ENCODE data around the gene TSFM. TPM values are rescaled to one million over a fixed set of nuclear protein-coding genes. Genes with fewer than 3 reads are reported as not detected.

The TSFM gene
- total RNA-seq, result 24.5 and 32.9 TPM in 2 replicates

DNA sequence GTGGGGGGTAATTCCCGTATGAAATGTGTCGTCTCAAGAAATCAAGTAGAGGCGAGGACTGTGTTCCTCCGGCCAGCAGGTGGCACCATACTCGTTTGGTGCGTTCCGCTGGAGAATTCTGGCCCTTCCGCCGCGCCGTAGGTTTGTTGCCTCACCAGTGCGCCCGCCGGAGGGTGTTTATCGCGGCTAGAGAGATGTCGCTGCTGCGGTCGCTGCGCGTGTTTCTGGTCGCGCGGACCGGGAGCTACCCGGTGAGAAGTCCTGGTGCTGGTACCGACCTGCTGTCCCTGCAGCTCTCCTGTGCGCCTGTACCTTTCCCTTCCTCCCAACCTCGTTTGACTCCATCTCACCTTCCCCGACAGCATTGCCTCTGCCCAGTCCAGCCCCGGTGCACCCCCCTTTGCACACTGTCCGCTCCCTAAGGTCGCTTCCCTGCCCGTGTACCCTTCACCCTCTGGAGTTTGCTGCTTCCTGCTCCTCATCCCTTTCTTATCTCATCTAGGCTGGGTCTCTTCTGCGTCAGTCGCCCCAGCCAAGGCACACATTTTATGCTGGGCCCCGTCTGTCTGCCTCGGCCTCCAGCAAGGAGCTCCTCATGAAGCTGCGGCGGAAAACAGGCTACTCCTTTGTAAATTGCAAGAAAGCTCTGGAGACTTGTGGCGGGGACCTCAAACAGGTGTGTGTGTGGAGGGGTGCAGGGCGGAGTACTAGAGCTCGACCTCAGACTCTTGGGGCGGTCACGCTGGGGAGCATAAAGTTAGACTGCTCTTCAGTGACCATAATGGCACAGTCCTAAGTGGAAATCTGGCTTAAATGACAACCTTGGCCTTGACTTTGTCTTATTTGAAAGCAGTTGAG lies at the start of gene TSFM:
Gene TSFM, plus strand, starts transcription at position 180 of the 858 bp plus-strand sequence. Its CDS starts 15 bp downstream, at position 195.

DNA sequence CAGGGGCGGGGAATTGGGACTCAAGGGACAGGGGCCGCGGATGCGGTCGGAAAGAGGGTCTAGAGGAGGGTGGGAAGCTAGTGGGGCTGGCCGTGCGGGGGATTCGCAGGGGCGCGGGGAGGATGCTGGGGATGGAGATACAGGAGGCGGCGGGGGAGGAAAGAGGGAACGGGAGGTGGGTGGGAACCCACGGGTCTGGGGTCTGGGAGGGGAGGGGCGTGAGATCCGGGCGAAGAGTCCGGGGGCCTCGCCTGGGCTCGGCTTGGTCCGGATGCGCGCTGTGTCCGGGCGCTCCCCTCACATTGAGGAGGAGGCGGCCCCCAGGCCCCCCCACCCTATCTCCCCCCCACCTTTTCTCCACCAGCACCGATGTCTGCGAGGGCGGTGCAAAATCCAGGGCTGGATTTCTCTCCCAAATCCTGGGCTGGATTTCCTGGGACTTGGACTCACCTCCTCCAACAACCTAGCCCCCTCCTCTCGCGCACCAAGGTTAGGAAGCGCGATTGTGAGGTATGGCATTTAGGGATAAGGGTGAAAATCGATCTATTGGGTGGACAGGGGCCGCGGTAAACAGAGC lies 43.8 kb upstream of the TSFM start, which contains the start of gene AGAP2:
Gene AGAP2, minus strand, starts transcription at position 82 of the 577 bp plus-strand sequence. CDS start 496 bp downstream, outside the sequence.

DNA sequence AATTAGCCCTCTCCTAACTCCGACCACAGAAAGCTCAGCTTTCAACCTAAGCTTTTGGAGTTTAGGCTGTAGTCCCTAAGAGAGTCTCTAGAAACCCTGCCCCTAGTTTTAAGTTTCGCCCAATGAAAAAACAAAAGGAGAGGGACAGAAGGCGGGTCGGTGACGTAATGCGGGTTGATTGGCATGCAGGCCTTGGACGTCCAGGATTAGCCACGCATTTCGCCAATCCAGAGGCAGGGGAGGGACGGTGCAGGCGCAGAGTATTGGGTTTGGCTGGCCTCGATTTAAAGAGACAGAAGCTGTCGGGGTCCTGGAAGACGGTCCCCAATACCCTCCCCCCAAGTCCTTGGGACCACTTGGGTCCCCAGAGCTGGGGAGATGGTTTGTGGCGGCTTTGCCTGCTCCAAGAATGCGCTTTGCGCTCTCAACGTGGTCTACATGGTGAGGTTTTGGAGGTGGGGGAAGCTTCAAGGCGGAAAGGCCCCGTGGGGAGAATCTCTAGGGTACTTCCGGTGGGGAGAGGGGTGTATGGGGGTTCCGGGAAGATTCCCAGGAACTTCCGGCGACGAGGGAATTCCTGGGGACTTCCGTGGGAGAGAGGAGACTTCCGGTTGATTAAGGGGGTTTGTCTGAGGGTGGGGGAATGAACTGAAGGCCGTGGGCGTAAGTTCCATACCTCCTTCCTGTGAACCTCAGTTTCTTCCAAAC lies 37.7 kb upstream of the TSFM start, which contains the start of gene TSPAN31:
Gene TSPAN31, plus strand, starts transcription at position 263 of the 708 bp plus-strand sequence. Its CDS starts 116 bp downstream, at position 379.

DNA sequence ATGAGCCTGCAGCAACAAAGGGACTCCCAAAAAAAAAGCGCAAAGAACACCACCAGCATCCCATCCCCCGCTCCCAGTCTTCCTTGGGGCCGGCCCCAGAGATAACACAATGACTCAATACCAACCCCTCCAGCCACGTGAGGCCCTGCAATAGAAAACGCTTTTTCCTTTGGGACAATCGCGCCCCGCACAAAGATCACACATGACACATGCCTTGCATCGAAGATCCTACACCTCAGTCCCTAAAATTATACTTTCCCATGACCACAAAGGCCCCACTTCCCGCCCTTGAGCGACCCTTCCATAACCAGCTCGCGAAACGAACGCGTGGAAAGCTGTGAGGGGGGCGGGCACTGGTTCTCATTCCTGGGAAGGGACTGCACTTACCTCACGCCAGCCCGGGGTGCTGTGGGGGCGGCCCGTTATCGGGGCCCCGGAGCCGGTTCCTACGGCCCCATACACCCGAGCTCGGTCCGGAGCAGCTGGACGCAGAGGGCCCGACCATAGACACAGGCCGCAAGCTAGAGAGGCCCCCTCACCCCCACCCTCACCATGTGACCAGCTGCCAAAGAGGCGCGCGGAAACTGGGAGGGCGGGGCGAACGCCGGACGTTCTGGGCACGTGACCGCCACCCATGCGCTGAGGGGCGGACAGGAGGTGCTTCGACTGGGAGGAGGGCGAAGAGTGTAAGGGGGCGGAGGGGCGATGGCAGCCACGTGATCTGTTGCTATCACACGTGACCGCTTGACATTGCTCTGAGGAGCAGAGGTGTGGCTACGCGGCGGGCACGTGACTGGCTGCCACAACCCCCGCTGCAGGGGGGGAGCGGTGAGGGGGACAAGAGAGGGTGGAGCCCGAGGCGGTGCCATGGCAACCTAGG lies 30.6 kb upstream of the TSFM start, which contains the start of gene CDK4:
Gene CDK4, minus strand, starts transcription at position 523 of the 880 bp plus-strand sequence. CDS start 593 bp downstream, outside the sequence.

GRCh38 chr12:57754411-57755193 lies 28.0 kb upstream of the TSFM start, which contains the start of gene MARCHF9:
Gene MARCHF9, plus strand, starts transcription at chr12:57755103. Its CDS starts 426 bp downstream, at chr12:57755529.

GRCh38 chr12:57766464-57767304 lies 15.9 kb upstream of the TSFM start, which contains the start of gene CYP27B1:
Gene CYP27B1, minus strand, starts transcription at chr12:57767078. Its CDS starts 37 bp downstream, at chr12:57767041.

DNA sequence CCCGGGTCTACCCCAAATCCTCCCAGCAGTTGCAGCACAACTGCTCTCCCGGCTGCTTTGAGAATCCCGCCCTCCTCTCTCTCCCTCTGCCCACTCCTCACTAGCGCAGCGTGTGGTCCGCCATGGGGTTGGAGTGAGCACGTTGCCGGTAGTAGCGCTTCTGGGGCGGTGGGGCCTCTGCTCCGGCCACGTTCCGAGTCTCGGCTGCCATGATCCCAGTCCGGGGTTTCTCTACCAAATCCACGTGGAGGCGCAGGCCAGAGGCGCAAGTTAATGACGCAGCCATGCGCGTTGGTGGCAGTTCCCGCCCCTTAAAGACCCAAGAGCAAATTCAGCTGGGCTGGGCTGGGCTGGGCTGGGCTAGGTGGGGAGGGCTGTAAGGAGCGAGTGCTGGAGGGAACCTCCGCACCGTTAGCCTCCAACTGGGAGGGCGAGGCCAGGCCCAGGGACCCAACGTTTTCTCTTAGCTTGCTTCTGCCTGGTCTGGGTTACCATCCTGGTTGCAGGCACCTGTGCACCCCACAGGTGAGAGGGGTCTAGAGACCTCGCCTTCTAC lies 10.6 kb upstream of the TSFM start, which contains the start of gene METTL1:
Gene METTL1, minus strand, starts transcription at position 233 of the 556 bp plus-strand sequence. Its CDS starts 22 bp downstream, at position 211.

DNA sequence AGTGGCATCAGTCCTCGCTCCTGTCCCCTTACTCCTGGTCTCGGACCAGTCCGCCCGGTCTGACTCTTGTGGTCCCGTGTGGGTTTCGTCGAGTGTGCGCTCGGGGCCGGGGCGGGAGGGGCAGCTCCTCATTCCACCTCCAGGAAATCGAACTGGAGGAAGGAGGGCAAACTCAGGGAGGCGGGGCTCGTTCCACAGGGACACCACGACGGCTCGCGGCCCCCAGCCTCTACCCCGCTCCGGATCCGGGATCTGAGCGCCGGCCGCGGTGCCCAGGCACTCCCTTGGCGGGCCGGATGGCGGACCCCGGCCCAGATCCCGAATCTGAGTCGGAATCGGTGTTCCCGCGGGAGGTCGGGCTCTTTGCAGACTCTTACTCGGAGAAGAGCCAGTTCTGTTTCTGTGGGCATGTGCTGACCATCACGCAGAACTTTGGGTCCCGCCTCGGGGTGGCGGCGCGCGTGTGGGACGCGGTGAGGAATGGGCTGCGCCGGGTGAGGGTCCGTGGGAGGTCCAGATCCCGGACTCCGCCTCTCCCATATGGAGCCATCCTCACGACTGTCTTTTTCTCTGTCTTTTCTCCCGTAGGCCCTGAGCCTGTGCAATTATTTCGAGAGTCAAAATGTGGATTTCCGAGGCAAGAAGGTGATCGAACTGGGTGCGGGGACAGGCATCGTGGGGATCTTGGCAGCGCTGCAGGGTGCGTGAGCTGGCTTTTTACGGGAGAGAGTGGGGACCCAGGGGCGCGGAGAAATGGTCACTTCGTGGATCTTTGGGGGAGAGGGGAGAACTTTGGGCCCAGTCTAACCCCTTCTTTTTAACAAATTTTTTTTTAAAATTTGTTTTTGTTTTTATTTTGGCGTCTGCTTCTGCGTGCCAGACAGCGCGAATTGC lies 9.9 kb upstream of the TSFM start, which contains the start of gene EEF1AKMT3:
Gene EEF1AKMT3, plus strand, starts transcription at position 186 of the 894 bp plus-strand sequence. Its CDS starts 111 bp downstream, at position 297.

DNA sequence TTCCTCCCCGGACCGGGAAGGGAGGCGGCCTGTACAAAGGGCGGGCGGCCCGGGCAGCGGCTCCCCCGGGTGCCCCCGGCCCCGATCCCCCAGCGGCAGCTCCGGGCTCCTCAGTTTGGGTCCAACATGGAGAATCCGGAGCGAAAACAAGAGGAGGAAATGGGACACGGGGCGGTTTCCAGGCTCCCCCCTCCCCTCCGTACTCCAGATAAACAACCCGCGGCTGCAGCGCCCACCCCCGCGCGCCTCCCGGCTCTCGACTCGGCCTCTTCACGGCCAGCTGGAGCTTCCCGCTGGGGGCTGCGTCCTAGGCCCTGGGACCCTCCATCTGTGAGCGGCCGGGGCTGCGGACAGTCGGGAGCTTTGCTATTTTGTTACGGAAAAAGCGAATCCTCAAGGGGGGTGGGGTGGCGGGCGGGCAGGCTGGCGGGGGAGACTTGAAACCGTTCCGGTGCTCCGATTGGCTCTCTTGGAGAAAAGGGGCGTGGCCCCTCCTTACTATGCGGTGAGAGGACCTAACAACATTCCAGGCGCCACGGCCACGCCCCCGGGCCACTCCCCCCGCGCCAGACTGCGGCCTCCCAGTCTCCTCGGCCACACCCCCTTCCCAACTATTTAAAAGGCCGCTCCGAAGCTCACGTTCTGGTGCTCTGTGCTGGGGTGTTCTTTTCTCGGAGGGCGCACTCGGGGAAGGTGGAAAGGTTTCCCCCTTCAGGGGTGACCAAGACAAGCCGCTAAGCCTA lies 64.2 kb downstream of the TSFM start, which contains the start of gene CTDSP2:
Gene CTDSP2, minus strand, starts transcription at position 153 of the 743 bp plus-strand sequence. CDS start 294 bp downstream, outside the sequence.

Other genes starting within 250 kb of the TSFM start
- 155 and 187 TPM in 2 replicates for gene DCTN2, start 235.6 kb upstream of the TSFM start, total RNA-seq
- gene KIF5A, start 232.7 kb upstream of the TSFM start, total RNA-seq, result not detected in 2 replicates
- 10.4 and 10.9 TPM in 2 replicates for gene PIP4K2C, start 191.6 kb upstream of the TSFM start, total RNA-seq
- 6.0 and 10.2 TPM in 2 replicates for gene DTX3, start 178.0 kb upstream of the TSFM start, total RNA-seq
- gene ARHGEF25, start 171.4 kb upstream of the TSFM start, total RNA-seq, result 4.8 and 9.6 TPM in 2 replicates
- gene B4GALNT1, start 149.6 kb upstream of the TSFM start, total RNA-seq, result 0.25 and 0.29 TPM in 2 replicates
- 248 and 369 TPM in 2 replicates for gene OS9, start 88.7 kb upstream of the TSFM start, total RNA-seq
- gene AGAP2, start 44.0 kb upstream of the TSFM start, total RNA-seq, result 0.10 TPM in 1 of 2 replicates, not detected in the other
- gene TSPAN31, start 37.7 kb upstream of the TSFM start, total RNA-seq, result 48.9 and 82.9 TPM in 2 replicates
- 107 and 144 TPM in 2 replicates for gene CDK4, start 30.5 kb upstream of the TSFM start, total RNA-seq
- gene MARCHF9, start 27.7 kb upstream of the TSFM start, total RNA-seq, result 1.1 and 1.9 TPM in 2 replicates
- gene CYP27B1, start 15.7 kb upstream of the TSFM start, total RNA-seq, result 0.37 and 1.3 TPM in 2 replicates
- gene METTL1, start 10.7 kb upstream of the TSFM start, total RNA-seq, result 10.1 and 13.0 TPM in 2 replicates
- gene EEF1AKMT3, start 10.2 kb upstream of the TSFM start, total RNA-seq, result 9.0 and 11.2 TPM in 2 replicates
- 4.1 TPM in 2 replicates for gene AVIL, start 35.9 kb downstream of the TSFM start, total RNA-seq
- gene CTDSP2, start 63.9 kb downstream of the TSFM start, total RNA-seq, result 133 and 143 TPM in 2 replicates
- 3.9 and 10.9 TPM in 2 replicates for gene ATP23, start 158.8 kb downstream of the TSFM start, total RNA-seq